B cell (primary cell): ENCODE results near the gene RSPRY1. TPM values are rescaled to one million over a fixed set of nuclear protein-coding genes. Genes with fewer than 3 reads are reported as not detected.

Experiments used
- ATAC-seq: fragments of 200-7000 bp; cut with Tn5 transposase; one replicate; pipeline ENCODE4 v1.10.0; 2021; ENCODE audit warnings: low read depth, mild to moderate bottlenecking, moderate number of reproducible peaks, moderate library complexity
- CTCF ChIA-PET: fragments of 350-600 bp; sonication (Branson Sonifier 250); formaldehyde crosslinking; loops from one replicate; lab custom pipeline; 2021; ENCODE audit warnings: antibody characterized with exemption, inconsistent platforms; lab: Charles Lee
- POLR2A ChIA-PET: fragments of 350-600 bp; sonication (Branson Sonifier 250); formaldehyde crosslinking; loops from one replicate; lab custom pipeline; 2021; ENCODE audit warnings: antibody characterized with exemption; lab: Charles Lee
- DNase-seq: peaks from one replicate; pipeline ENCODE4 v3.0.0; 2013
- H2AFZ ChIP-seq: 2 replicates; pipeline ENCODE4 v1.6.1; 2012; ENCODE audit warnings: mild to moderate bottlenecking, low read depth, low read length; ENCODE audit not compliant: insufficient read depth, poor library complexity, severe bottlenecking
- H3K27ac ChIP-seq, 2 donors: 1 replicate in 1 of 2; 2 replicates in 1 of 2; pipeline ENCODE4 v1.5.1; 2012 to 2013; ENCODE audit warnings: low read length in 2 of 2, mild to moderate bottlenecking in 2 of 2, moderate library complexity in 1 of 2
- H3K27me3 ChIP-seq, 4 experiments: fragments of 200-600 bp in 1 of 4; sonication (generic) in 1 of 4; replicated peaks in 1 of 4; 1 replicate in 2 of 4; 2 replicates in 2 of 4; pipeline versions ENCODE4 v1.6.1 to v1.7.0; 2013 to 2016; ENCODE audit warnings: low read length in 3 of 4, mild to moderate bottlenecking in 2 of 4, mixed read lengths in 1 of 4, moderate library complexity in 1 of 4; ENCODE audit not compliant: insufficient read depth in 4 of 4, control insufficient read depth in 3 of 4; ENCODE audit errors: control extremely low read depth in 1 of 4
- H3K36me3 ChIP-seq, 2 experiments: replicated peaks in 1 of 2; 1 replicate in 1 of 2; 2 replicates in 1 of 2; pipeline versions ENCODE4 v1.6.1 to v1.7.1; 2013; ENCODE audit warnings: low read length in 1 of 2; ENCODE audit not compliant: insufficient read depth in 2 of 2, control insufficient read depth in 1 of 2; ENCODE audit errors: control extremely low read depth in 1 of 2, extremely low read depth in 1 of 2
- H3K4me1 ChIP-seq, 2 donors: fragments of 200-600 bp in 1 of 2; sonication (generic) in 1 of 2; 1 replicate in 1 of 2; 2 replicates in 1 of 2; pipeline versions ENCODE4 v1.5.1 to v1.6.1; 2013 to 2017; ENCODE audit warnings: low read length in 2 of 2; ENCODE audit not compliant: control insufficient read depth in 2 of 2, insufficient read depth in 2 of 2
- H3K4me2 ChIP-seq: replicated peaks from 2 replicates; pipeline ENCODE3; 2012; ENCODE audit warnings: mild to moderate bottlenecking, low read depth, low read length; ENCODE audit not compliant: poor library complexity, severe bottlenecking
- H3K4me3 ChIP-seq, 5 experiments: fragments of 200-600 bp in 1 of 5; sonication (generic) in 1 of 5; 1 replicate in 3 of 5; 2 replicates in 2 of 5; pipeline versions ENCODE4 v1.5.1 to v1.7.0; 2011 to 2016; ENCODE audit warnings: low read length in 4 of 5, mild to moderate bottlenecking in 4 of 5, low read depth in 2 of 5, control low read depth in 1 of 5, moderate library complexity in 1 of 5; ENCODE audit not compliant: insufficient read depth in 1 of 5; ENCODE audit errors: control extremely low read depth in 1 of 5, extremely low read depth in 1 of 5
- H3K79me2 ChIP-seq: fragments of 200-600 bp; sonication (generic); one replicate; pipeline ENCODE4 v1.6.0; 2016; ENCODE audit warnings: low read length; ENCODE audit not compliant: control insufficient read depth, insufficient read depth
- H3K9ac ChIP-seq: fragments of 200-600 bp; sonication (generic); 2 replicates; pipeline ENCODE4 v1.6.1; 2017; ENCODE audit warnings: mild to moderate bottlenecking, low read length, moderate library complexity
- H3K9me3 ChIP-seq, 3 donors: one replicate each; pipeline versions ENCODE4 v1.6.1 to v1.7.1; 2013; ENCODE audit warnings: low read length in 2 of 3; ENCODE audit not compliant: control insufficient read depth in 2 of 3, insufficient read depth in 1 of 3; ENCODE audit errors: control extremely low read depth in 1 of 3
- H4K20me1 ChIP-seq: 2 replicates; pipeline ENCODE4 v1.6.0; 2012; ENCODE audit warnings: mild to moderate bottlenecking, low read length; ENCODE audit not compliant: insufficient read depth, control insufficient read depth, poor library complexity, severe bottlenecking
- H3K27ac Mint-ChIP-seq: one replicate; pipeline ENCODE4 v1.8.0; 2021; ENCODE audit warnings: mixed read lengths
- H3K27me3 Mint-ChIP-seq: one replicate; pipeline ENCODE4 v1.8.0; 2021; ENCODE audit warnings: mixed read lengths
- H3K4me1 Mint-ChIP-seq: one replicate; pipeline ENCODE4 v1.8.0; 2021; ENCODE audit warnings: mixed read lengths
- H3K4me3 Mint-ChIP-seq: one replicate; pipeline ENCODE4 v1.8.0; 2021; ENCODE audit warnings: mixed read lengths
- H3K9me3 Mint-ChIP-seq: one replicate; pipeline ENCODE4 v1.8.0; 2022; ENCODE audit warnings: mixed read lengths; ENCODE audit not compliant: insufficient read depth
- EZH2 ChIP-seq: IDR thresholded peaks from 2 replicates; pipeline ENCODE4 v1.6.1; 2012; ENCODE audit warnings: borderline replicate concordance, low read depth, mild to moderate bottlenecking, moderate library complexity, low read length; ENCODE audit not compliant: insufficient read depth, poor library complexity, severe bottlenecking
- WGBS: methylation state at CpG from one replicate; pipeline ENCODE4 v1.1.5; 2013; ENCODE audit warnings: missing lambda C conversion rate; ENCODE audit not compliant: insufficient coverage; 5-methylcytosine and 5-hydroxymethylcytosine counted together
- intact Hi-C: fragments of 100-400 bp; cut with micrococcal nuclease; formaldehyde crosslinking; loops from one replicate; pipeline ENCODE4 v1.10.0; 2022
- polyA plus RNA-seq: library from polyadenylated mRNA; depleted of rRNA; stranded (reverse); fragments of >200 nt; gene quantifications from 2 replicates; pipeline ENCODE4 v1.2.3, GENCODE V29; 2012
- total RNA-seq, 2 donors: library from RNA; stranded (reverse); fragments of 120-200 nt in 1 of 2; gene quantifications; 1 replicate in 1 of 2; 2 replicates in 1 of 2; pipeline versions ENCODE4 v1.2.3 to v1.2.4, GENCODE V29; 2013 to 2022
- TF ChIP-seq, protein P1 (sequence below): fragments of 200-600 bp; IDR thresholded peaks from one replicate; pipeline ENCODE4 v1.8.0; 2022; ENCODE audit warnings: antibody characterized with exemption, mild to moderate bottlenecking

Gene RSPRY1
- total and polyA plus RNA-seq, 2 donors (not counting 1 experiment from before 2014, with no cell fraction given): 9.6 to 38.4 TPM

DNA sequence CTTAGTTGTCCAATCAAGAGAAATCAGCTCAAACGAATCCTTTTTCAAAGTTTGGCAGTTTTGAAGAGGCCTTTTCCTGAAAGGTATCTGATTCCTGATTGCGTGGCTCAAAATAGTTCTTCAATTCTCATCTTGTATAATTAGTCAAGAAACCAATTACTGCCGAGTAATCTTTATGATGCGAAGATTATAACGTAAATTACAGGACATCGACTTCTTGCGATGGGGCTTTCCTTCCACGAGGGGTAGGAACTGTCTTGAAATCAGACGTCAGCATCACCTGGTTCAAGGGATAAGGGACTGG lies 58.3 kb downstream of the RSPRY1 start:
- Histone ChIP-seq H3K4me3 (peak overlapping the region; percentile 74 to 85 (median 79)), H4K20me1 (no peaks in the 10 kb centered on the region), H3K9me3 (no peaks in the 10 kb centered on the region), H3K79me2 (peaks cover 7% of the 10 kb centered on the region), H3K27ac (peak overlapping the region; percentile 79 to 92), H3K4me2 (peak overlapping the region; percentile 90), H3K9ac (peak overlapping the region; percentile 80), H3K27me3 (no peaks in the 10 kb centered on the region), H3K4me1 (peaks cover 26 to 33% of the 10 kb centered on the region in 2 donors), H2AFZ (peak overlapping the region; percentile 86), H3K36me3 (peaks cover 1 to 13% of the 10 kb centered on the region in 2 experiments)
- TF ChIP-seq EZH2: no peak
- TF ChIP-seq, protein P1, sequence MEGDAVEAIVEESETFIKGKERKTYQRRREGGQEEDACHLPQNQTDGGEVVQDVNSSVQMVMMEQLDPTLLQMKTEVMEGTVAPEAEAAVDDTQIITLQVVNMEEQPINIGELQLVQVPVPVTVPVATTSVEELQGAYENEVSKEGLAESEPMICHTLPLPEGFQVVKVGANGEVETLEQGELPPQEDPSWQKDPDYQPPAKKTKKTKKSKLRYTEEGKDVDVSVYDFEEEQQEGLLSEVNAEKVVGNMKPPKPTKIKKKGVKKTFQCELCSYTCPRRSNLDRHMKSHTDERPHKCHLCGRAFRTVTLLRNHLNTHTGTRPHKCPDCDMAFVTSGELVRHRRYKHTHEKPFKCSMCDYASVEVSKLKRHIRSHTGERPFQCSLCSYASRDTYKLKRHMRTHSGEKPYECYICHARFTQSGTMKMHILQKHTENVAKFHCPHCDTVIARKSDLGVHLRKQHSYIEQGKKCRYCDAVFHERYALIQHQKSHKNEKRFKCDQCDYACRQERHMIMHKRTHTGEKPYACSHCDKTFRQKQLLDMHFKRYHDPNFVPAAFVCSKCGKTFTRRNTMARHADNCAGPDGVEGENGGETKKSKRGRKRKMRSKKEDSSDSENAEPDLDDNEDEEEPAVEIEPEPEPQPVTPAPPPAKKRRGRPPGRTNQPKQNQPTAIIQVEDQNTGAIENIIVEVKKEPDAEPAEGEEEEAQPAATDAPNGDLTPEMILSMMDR: no peak
- no peaks in the 10 kb centered on the region for H3K9me3 Mint-ChIP-seq
- H3K27ac Mint-ChIP-seq: peak overlapping the region; percentile 96
- H3K4me1 Mint-ChIP-seq: peaks cover 34% of the 10 kb centered on the region
- peak overlapping the region; percentile 99 for H3K4me3 Mint-ChIP-seq
- DNase-seq: no peak
- 0% methylated on average over 4 of the region's 9 CpGs for WGBS
- CTCF ChIA-PET: no interaction called here
- no peak for ATAC-seq
- POLR2A ChIA-PET: interaction anchor here (1.0 to 1.1 kb wide), 2 partner anchors 9 to 173 kb away, joined by 3 to 6 read pairs; no protein-coding TSS in a partner anchor
- intact Hi-C loops: loop anchor here (1.0 to 10.0 kb wide), 5 partner anchors 173 to 760 kb away; partner anchors contain the start of genes CIAPIN1, COQ9, HERPUD1 and MT2A
- H3K27me3 Mint-ChIP-seq: no peaks in the 10 kb centered on the region

DNA sequence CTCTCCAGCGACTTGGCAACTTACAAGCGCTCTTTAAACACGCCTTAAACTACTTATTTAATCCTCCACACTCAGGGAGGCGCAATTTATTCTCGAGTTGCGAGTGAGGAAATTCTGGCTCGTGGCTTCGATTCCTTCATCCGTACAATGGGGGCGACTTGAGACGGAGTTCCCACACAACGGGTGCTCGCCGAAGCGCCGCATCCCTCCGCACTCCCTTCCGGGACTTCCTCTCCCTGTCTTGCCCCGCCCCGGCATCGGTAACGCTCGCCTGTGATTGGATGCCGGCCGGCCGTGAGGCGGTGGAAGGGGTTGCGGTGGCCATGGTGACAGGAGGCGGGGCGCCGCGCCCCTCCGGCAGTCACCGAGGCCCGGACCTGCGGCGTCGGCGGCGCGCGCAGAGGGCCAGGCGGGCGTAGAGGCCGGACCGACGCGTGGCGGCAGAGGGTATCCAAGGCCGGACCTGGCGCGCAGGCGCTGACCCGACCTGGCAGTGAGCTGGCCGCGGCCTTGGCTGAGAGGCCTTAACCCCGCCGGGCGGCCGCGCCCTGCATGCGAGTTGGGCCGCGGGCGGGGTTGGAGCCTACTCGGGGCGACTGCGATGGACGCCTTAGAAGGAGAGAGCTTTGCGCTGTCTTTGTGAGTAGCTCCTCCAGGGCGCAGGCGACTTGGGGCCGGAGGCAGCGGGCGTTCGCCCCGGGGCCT lies 58.8 kb downstream of the RSPRY1 start, which contains the start of gene ARL2BP:
Gene ARL2BP (plus strand): TSS at position 493 of the 705 bp plus-strand sequence. CDS start 109 bp downstream, at position 602.
- Histone ChIP-seq H4K20me1 (no peaks in the 10 kb centered on the region), H2AFZ (peak within 1 kb of the TSS; percentile 86), H3K27me3 (no peaks in the 10 kb centered on the region), H3K4me3 (peak within 1 kb of the TSS; percentile 74 to 85 (median 79)), H3K4me2 (peak within 1 kb of the TSS; percentile 90), H3K9me3 (no peaks in the 10 kb centered on the region), H3K27ac (peak within 1 kb of the TSS; percentile 79 to 92), H3K4me1 (peaks cover 26 to 33% of the 10 kb centered on the region in 2 donors), H3K9ac (peak within 1 kb of the TSS; percentile 80), H3K36me3 (peaks cover 1 to 18% of the 10 kb centered on the region in 2 experiments), H3K79me2 (peaks cover 7% of the 10 kb centered on the region)
- Mint-ChIP-seq H3K9me3 (no peaks in the 10 kb centered on the region), H3K4me1 (peaks cover 34% of the 10 kb centered on the region), H3K4me3 (peak within 1 kb of the TSS; percentile 99), H3K27ac (peak within 1 kb of the TSS; percentile 96), H3K27me3 (no peaks in the 10 kb centered on the region)
- intact Hi-C loops: loop anchor here (1.0 to 10.0 kb wide), 8 partner anchors 55 to 760 kb away; partner anchors contain the start of genes CIAPIN1, COQ9, HERPUD1 and MT2A
- no peak for TF ChIP-seq EZH2
- TF ChIP-seq, protein P1: no peak
- ChIA-PET POLR2A (interaction anchor here (1.0 to 1.3 kb wide), 5 partner anchors 9 to 202 kb away, joined by 3 to 6 read pairs (median 3); partner anchors contain the start of genes CIAPIN1, COQ9 and PSME3IP1), CTCF (interaction anchor here (0.5 to 0.9 kb wide), 2 partner anchors 10 to 229 kb away, joined by 3 read pairs; no protein-coding TSS in a partner anchor)
- peak; percentile 96 for DNase-seq
- under 1% methylated on average over 70 of the region's 77 CpGs for WGBS
- peak; percentile 95 for ATAC-seq
